Naive thymus-derived CD8-positive, alpha-beta T cell (primary cell): ENCODE results near the gene MRPS6. TPM values are rescaled to one million over a fixed set of nuclear protein-coding genes. Genes with fewer than 3 reads are reported as not detected.

Experiments used
- ATAC-seq, 2 donors: fragments of 150-1000 bp; cut with Tn5 transposase in 1 of 2; sonication (Bioruptor Pico), chemical (Tn5 transposase) in 1 of 2; 1 replicate in 1 of 2; 2 replicates in 1 of 2; pipeline ENCODE4 v1.10.0; 2021; ENCODE audit warnings: mild to moderate bottlenecking in 2 of 2, moderate library complexity in 2 of 2
- POLR2A ChIA-PET: fragments of 350-600 bp; sonication (Branson Sonifier 250); formaldehyde crosslinking; loops from one replicate; lab custom pipeline; 2021; ENCODE audit warnings: antibody characterized with exemption; lab: Charles Lee
- DNase-seq, 10 donors: peaks; one replicate each; pipeline versions ENCODE4 v3.0.0 to v3.0.0-alpha.2; 2020 to 2022
- H3K27ac Mint-ChIP-seq, 10 donors: one replicate each; pipeline ENCODE4 v1.8.0; 2020 to 2022; ENCODE audit warnings: mild to moderate bottlenecking in 10 of 10, mixed read lengths in 10 of 10, moderate library complexity in 4 of 10, inconsistent platforms in 1 of 10
- H3K27me3 Mint-ChIP-seq, 5 donors: one replicate each; pipeline ENCODE4 v1.8.0; 2021 to 2022; ENCODE audit warnings: mixed read lengths in 5 of 5
- H3K36me3 Mint-ChIP-seq, 3 donors: one replicate each; pipeline ENCODE4 v1.8.0; 2020 to 2022; ENCODE audit warnings: mixed read lengths in 3 of 3, mild to moderate bottlenecking in 2 of 3, inconsistent platforms in 1 of 3
- H3K4me1 Mint-ChIP-seq, 4 donors: one replicate each; pipeline ENCODE4 v1.8.0; 2021 to 2022; ENCODE audit warnings: mixed read lengths in 4 of 4
- H3K4me3 Mint-ChIP-seq, 10 donors: one replicate each; pipeline ENCODE4 v1.8.0; 2020 to 2022; ENCODE audit warnings: mild to moderate bottlenecking in 10 of 10, mixed read lengths in 10 of 10, moderate library complexity in 6 of 10, inconsistent platforms in 1 of 10
- H3K9me3 Mint-ChIP-seq, 9 donors: one replicate each; pipeline ENCODE4 v1.8.0; 2020 to 2022; ENCODE audit warnings: mixed read lengths in 9 of 9, mild to moderate bottlenecking in 3 of 9, inconsistent platforms in 1 of 9, moderate library complexity in 1 of 9
- polyA plus RNA-seq, 3 donors: library from polyadenylated mRNA; unstranded; fragments of 300-500 nt; fragmentation: Illumina TruSeq; gene quantifications; one replicate each; pipeline ENCODE4 v1.2.3, GENCODE V29; 2021
- total RNA-seq, 8 experiments: library from RNA in 2 of 8; stranded (reverse) in 2 of 8; gene quantifications; one replicate each; pipeline ENCODE4 v1.2.3 and lab custom pipeline; 2021 to 2026

Gene MRPS6
- total and polyA plus RNA-seq, 5 experiments from 2014 or later: 107 to 193 (median 170) TPM

DNA sequence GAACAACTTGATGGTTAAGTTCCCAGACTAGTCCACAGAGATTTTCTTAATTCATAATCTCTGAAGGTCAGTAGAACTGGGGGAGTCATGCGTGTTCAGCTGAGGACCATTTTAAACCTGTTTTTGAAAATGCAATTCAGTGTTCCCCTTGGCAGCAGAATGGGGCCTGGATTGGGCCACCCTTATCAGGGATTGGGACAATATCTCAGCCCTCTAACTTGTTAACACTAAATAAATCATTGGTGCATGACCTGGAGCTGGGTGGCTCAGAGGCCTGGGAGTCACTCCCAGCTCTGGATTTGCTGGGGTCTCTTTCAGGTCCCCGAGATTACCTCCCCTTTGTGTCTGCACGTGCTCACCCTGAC is 55.3 kb downstream of the MRPS6 start:
- Mint-ChIP-seq H3K27ac (peak overlapping the region; percentile 75 to 95 (median 88)), H3K27me3 (no peaks in the 10 kb centered on the region), H3K9me3 (no peaks in the 10 kb centered on the region), H3K4me3 (peak overlapping the region in 8 of 10 donors; percentile 62 to 82 (median 74)), H3K4me1 (peaks cover 72 to 95% (median 92%) of the 10 kb centered on the region in 4 donors), H3K36me3 (peaks cover 2 to 48% (median 3%) of the 10 kb centered on the region in 3 donors)
- POLR2A ChIA-PET: interaction anchor here (0.6 to 1.9 kb wide), 9 partner anchors 29 to 219 kb away, joined by 3 to 11 read pairs (median 3); partner anchors contain the start of genes MRPS6 and SLC5A3
- DNase-seq: no peak
- ATAC-seq: no peak

DNA sequence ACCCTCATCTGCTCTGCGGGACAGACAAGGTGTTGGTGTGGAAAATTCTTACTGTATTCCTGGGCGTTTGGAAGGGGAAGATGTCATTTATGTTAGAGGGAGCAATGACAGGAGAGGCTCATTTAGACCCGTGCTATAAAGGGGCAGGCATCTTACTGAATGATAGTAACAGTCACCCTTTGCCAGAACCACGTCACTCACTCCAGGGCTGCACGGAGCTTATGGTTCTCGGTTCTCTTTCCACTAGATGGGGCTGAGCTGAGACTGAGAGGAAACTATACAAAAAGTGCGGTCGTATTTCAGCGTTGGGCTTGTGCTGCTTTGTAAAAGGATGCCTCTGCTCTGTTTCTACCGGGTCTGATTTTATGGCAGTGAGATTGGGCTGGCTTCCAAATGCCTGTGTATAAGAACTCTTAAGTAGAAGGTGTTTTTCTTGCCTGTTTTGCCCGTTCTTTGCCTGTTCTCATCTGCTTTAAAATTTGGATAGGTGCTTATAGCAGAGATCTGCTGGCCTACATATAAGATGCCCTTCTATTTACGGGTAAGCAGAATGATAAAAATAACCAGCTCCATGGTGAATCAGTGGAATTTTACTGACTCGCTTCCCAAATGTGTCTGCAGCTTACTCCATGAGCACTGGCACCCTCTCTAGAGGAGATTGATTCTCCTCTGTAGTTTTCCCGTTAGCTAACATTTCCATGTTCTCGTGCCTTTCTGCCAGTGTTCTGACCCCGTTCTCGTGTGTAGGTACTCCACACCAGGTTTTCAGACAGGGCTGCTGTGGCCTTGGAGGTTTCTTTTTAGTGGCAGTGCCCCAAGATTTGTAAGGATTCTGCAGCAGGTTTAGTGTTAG is 55.9 kb downstream of the MRPS6 start:
- DNase-seq: peak; percentile 30 to 85 (median 69)
- Mint-ChIP-seq H3K4me1 (peaks cover 69 to 93% (median 92%) of the 10 kb centered on the region in 4 donors), H3K27ac (peak overlapping the region; percentile 75 to 95 (median 88)), H3K36me3 (peaks cover 5 to 50% (median 5%) of the 10 kb centered on the region in 3 donors), H3K27me3 (no peaks in the 10 kb centered on the region), H3K4me3 (peak overlapping the region; percentile 62 to 82 (median 70)), H3K9me3 (no peaks in the 10 kb centered on the region)
- peak; percentile 89 to 91 for ATAC-seq
- POLR2A ChIA-PET: interaction anchor here (0.6 to 1.9 kb wide), 10 partner anchors 30 to 219 kb away, joined by 3 to 11 read pairs (median 3); partner anchors contain the start of genes MRPS6 and SLC5A3

DNA sequence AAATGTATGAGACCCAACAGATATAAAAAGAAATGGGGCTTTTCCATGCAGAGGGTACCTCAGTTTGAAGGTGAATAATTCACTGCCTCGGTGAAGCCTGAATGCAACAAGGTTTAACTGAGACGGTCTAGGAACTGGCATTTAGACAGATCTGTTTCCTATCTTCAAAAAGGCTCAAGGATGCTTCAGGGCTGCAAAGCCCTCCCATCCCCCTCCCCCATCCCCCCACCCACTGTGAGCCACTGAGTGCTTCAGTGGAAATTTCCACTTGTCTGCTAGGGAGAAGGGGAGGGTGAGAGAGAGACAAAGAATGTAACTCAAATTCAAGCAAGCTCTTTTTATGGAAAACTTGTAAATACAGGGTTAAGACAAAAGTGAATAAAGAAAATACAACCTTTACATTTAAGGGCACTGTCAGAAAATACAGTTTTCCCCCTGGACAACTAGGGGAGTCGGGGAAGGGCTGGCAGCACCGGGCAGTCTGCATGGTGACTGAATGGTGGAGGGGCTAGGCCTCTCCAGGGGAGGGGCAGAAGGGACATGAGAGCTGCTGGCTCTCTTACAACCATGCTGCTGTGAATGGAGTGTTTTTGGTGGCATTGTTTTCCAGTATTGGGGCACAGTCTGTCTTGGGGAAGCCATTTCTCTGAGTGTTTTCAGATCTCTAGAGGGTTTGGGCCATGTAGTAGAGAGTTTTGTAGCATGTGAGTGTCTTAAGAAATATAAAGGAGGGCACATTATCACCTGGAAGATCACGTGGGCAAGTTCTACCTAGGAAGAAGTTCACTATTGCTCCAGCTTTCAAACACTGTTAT is 56.7 kb downstream of the MRPS6 start:
- ATAC-seq (no peak), DNase-seq (no peak)
- H3K27ac Mint-ChIP-seq: peak overlapping the region; percentile 75 to 95 (median 88)
- H3K36me3 Mint-ChIP-seq: peaks cover 5 to 52% (median 12%) of the 10 kb centered on the region in 3 donors
- POLR2A ChIA-PET: interaction anchor here (0.5 to 1.9 kb wide), 6 partner anchors 56 to 206 kb away, joined by 3 to 10 read pairs (median 5); partner anchors contain the start of genes MRPS6 and SLC5A3
- H3K9me3 Mint-ChIP-seq: peaks cover 0 to 3% (median 0%) of the 10 kb centered on the region in 9 donors
- H3K4me1 Mint-ChIP-seq: peaks cover 66 to 94% (median 92%) of the 10 kb centered on the region in 4 donors
- peak overlapping the region; percentile 62 to 82 (median 70) for H3K4me3 Mint-ChIP-seq
- no peaks in the 10 kb centered on the region for H3K27me3 Mint-ChIP-seq

DNA sequence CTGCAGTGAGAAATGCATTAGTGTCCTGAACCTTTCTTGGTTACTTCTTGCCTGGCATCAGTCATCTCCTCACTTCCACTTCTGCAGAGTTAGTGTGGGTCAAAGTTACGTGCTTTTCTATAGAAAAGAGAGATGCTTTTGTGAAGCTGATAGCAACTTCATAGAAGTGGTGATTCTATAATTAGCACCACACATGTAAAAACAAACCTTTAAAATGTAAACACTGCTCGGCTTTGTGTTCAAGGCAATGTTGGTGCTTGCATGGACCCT is 57.3 kb downstream of the MRPS6 start:
- DNase-seq: no peak
- POLR2A ChIA-PET: interaction anchor here (0.5 to 0.9 kb wide), 2 partner anchors 183 to 185 kb away, joined by 4 to 6 read pairs; no protein-coding TSS in a partner anchor
- Mint-ChIP-seq H3K27me3 (no peaks in the 10 kb centered on the region), H3K36me3 (peaks cover 5 to 50% (median 17%) of the 10 kb centered on the region in 3 donors), H3K4me1 (peaks cover 64 to 91% (median 87%) of the 10 kb centered on the region in 4 donors), H3K9me3 (peaks cover 0 to 3% (median 0%) of the 10 kb centered on the region in 9 donors), H3K27ac (peak overlapping the region; percentile 68 to 95 (median 86)), H3K4me3 (peak overlapping the region in 9 of 10 donors; percentile 53 to 82 (median 68))
- ATAC-seq: no peak

DNA sequence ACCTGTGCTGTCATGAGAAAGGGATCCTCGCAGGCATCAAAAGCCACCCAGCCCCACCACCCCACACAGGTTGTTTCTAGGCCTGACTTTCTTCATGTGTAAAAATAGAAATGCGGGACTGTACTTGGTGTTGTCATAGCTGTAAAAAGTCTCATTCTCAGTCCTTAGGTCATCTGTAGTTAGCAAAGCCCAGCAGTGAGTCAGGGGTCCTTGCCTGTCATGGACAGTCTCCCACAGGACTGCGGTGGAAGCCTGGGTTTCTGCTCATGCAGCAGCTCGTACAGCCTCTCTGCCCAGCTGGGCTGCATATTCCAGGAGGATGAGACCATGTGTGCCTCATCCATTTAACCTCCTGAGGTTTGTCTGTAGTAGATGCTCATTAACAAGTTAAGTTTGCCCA is 58.2 kb downstream of the MRPS6 start:
- ATAC-seq: no peak
- peak overlapping the region in 9 of 10 donors; percentile 58 to 91 (median 85) for H3K27ac Mint-ChIP-seq
- peak overlapping the region in 9 of 10 donors; percentile 28 to 82 (median 60) for H3K4me3 Mint-ChIP-seq
- POLR2A ChIA-PET: no interaction called here
- H3K36me3 Mint-ChIP-seq: peaks cover 5 to 48% (median 23%) of the 10 kb centered on the region in 3 donors
- H3K4me1 Mint-ChIP-seq: peaks cover 57 to 84% (median 80%) of the 10 kb centered on the region in 4 donors
- H3K27me3 Mint-ChIP-seq: no peaks in the 10 kb centered on the region
- DNase-seq: no peak
- H3K9me3 Mint-ChIP-seq: peaks cover 0 to 3% (median 0%) of the 10 kb centered on the region in 9 donors

DNA sequence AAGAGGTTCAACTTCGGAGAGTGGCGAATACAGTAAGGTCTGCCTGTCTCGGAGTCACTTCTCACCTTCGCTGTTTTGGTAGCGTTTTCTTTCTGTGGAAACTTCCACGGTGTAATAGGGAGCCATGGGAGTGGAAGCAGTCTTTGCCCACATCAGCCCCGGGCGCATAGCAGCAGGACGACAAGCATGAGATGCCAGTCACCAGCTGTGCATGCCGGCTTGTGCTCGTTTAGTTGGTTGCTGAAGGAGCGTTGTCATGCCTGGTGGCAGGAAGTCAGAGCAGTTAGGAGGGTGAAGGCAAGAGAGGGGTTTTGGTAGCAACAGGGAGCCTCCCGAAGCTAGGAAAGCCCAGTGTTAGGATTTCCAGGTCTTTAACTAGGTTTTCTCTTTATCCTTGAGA is 58.8 kb downstream of the MRPS6 start:
- H3K9me3 Mint-ChIP-seq: peaks cover 0 to 4% (median 0%) of the 10 kb centered on the region in 9 donors
- no peaks in the 10 kb centered on the region for H3K27me3 Mint-ChIP-seq
- ATAC-seq (no peak), DNase-seq (peak in 1 of 10 donors; percentile 29)
- peak overlapping the region in 9 of 10 donors; percentile 36 to 82 (median 66) for H3K4me3 Mint-ChIP-seq
- H3K4me1 Mint-ChIP-seq: peaks cover 57 to 84% (median 82%) of the 10 kb centered on the region in 4 donors
- H3K27ac Mint-ChIP-seq: peak overlapping the region; percentile 57 to 91 (median 77)
- POLR2A ChIA-PET: interaction anchor here (1.5 kb wide), 1 partner anchor 184 kb away, joined by 6 read pairs; no protein-coding TSS in a partner anchor
- peaks cover 10 to 50% (median 27%) of the 10 kb centered on the region in 3 donors for H3K36me3 Mint-ChIP-seq

DNA sequence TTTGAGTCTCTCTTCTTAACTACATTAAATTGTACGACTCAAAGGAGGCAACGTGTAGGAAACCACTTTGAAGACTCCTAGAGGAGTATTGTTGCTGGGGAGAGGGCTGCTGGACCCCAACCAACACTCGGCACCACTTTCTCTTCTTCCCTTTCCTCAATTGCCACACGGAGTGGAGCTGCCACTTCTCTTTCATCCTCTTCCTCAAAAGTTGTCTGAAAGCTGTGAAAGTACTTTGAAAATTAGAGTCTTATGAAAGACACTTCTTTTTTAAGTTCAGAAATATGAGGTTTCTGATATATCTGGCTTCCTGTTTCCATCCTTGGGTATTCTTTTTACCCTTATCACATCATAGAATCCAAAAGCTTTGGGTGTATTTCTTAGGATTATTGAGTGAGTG is 59.5 kb downstream of the MRPS6 start:
- Mint-ChIP-seq H3K27me3 (no peaks in the 10 kb centered on the region), H3K4me3 (peak overlapping the region; percentile 10 to 82 (median 55)), H3K27ac (peak overlapping the region; percentile 38 to 89 (median 73)), H3K36me3 (peaks cover 14 to 47% (median 32%) of the 10 kb centered on the region in 3 donors), H3K9me3 (peaks cover 0 to 7% (median under 1%) of the 10 kb centered on the region in 9 donors), H3K4me1 (peaks cover 54 to 77% (median 76%) of the 10 kb centered on the region in 4 donors)
- no peak for ATAC-seq
- no peak for DNase-seq
- POLR2A ChIA-PET: interaction anchor here (1.5 kb wide), 1 partner anchor 185 kb away, joined by 6 read pairs; no protein-coding TSS in a partner anchor

DNA sequence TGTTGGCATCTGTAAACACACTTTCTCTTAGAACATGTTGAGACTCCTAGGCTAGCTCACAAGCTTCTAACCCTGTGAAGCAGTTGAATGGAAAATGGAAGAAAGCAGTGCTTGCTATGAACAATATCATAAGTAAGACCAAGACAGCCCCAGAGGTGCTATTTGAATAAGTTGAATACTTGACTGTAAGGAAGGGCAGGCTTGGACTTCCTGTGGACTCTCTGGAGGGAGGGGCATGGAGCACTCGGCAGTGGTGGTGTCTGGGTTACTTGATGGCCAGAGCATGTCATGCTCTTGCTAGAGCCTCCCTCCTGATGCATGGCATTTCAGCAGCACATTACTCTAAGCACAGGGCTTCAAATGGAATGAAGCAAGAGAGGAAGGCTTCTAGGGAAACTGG is 60.0 kb downstream of the MRPS6 start:
- Mint-ChIP-seq H3K4me1 (peaks cover 50 to 77% (median 72%) of the 10 kb centered on the region in 4 donors), H3K4me3 (peak overlapping the region in 7 of 10 donors; percentile 10 to 82 (median 66)), H3K36me3 (peaks cover 14 to 48% (median 37%) of the 10 kb centered on the region in 3 donors), H3K27ac (peak overlapping the region in 7 of 10 donors; percentile 41 to 82 (median 71)), H3K27me3 (no peaks in the 10 kb centered on the region), H3K9me3 (peaks cover 0 to 10% (median 3%) of the 10 kb centered on the region in 9 donors)
- DNase-seq: no peak
- ATAC-seq: no peak
- POLR2A ChIA-PET: interaction anchor here (1.5 kb wide), 1 partner anchor 185 kb away, joined by 6 read pairs; no protein-coding TSS in a partner anchor

DNA sequence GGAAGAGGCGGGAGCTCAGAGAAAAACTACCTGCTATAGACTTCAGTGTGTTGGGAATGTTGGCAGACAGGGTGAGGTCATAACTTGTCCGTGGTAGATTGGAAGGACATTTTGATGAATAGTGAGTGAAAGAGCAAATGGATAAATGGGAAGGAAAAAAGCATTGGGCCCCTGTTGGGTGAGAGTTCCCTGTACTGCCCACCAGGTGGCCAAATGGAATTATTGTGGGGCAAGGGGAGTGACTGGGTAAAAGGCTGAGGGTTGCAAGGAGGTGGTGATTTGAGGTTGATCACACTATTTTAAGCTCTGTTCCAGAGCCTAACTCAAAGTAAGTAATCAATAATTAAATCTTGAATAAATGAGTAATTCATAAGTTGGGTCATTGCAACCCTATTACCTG is 60.4 kb downstream of the MRPS6 start:
- H3K4me1 Mint-ChIP-seq: peaks cover 47 to 74% (median 68%) of the 10 kb centered on the region in 4 donors
- DNase-seq (no peak), ATAC-seq (no peak)
- peak overlapping the region in 4 of 10 donors; percentile 57 to 84 (median 78) for H3K27ac Mint-ChIP-seq
- H3K27me3 Mint-ChIP-seq: no peaks in the 10 kb centered on the region
- POLR2A ChIA-PET: no interaction called here
- peaks cover 14 to 48% (median 37%) of the 10 kb centered on the region in 3 donors for H3K36me3 Mint-ChIP-seq
- peak overlapping the region in 3 of 10 donors; percentile 20 to 68 (median 40) for H3K4me3 Mint-ChIP-seq
- H3K9me3 Mint-ChIP-seq: peaks cover 0 to 10% (median 3%) of the 10 kb centered on the region in 9 donors

DNA sequence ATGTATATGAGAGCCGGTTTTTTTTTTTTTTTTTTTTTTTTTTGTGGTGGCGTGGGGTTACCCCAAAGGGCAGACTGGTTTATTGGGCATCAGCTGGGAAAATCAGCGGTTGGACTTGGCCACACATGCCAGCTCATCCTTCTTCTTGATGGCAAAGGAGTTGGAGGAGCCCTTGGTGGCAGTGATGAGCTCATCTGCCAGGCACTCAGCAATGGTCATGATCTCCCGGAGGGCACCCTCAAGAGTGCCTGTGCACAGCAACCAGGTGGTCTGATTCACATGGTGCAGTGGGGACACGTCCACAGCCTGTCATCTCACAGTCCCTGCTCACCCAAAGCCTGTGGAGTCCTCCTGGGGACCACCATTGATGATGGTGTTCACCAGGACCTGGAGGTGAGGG is 62.0 kb downstream of the MRPS6 start:
- H3K27ac Mint-ChIP-seq: peak overlapping the region in 2 of 10 donors; percentile 24 to 29

DNA sequence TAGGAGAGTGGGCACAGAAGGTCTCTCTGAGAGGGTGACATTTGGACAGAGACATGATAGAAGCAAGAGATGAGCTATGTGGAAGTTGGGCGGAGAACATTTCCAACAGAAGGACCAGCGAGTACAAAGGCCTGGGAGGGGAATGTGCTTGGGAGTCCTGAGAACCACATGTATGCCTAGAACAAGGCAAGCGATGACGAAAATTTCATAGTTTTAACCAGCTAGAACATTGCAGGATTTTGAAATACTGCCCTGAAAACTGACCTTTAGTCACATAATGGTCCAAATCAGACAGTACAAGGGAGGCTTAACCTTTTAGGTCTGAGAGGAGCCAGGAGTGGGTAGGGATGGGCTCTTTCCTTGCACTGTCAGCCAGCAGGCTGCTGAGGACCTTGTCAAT is 68.0 kb downstream of the MRPS6 start:
- ATAC-seq (no peak), DNase-seq (no peak)
- H3K36me3 Mint-ChIP-seq: peaks cover 20 to 76% (median 60%) of the 10 kb centered on the region in 3 donors
- H3K4me1 Mint-ChIP-seq: peaks cover 22 to 40% (median 33%) of the 10 kb centered on the region in 4 donors
- H3K4me3 Mint-ChIP-seq: no peak overlapping the region
- H3K9me3 Mint-ChIP-seq: peaks cover 0 to 10% (median 3%) of the 10 kb centered on the region in 9 donors
- H3K27me3 Mint-ChIP-seq: no peaks in the 10 kb centered on the region
- POLR2A ChIA-PET: no interaction called here
- H3K27ac Mint-ChIP-seq: peak overlapping the region in 3 of 10 donors; percentile 19 to 61 (median 43)

More for the DNA sequence above, 62.0 kb downstream of the MRPS6 start:
- peaks cover 14 to 56% (median 42%) of the 10 kb centered on the region in 3 donors for H3K36me3 Mint-ChIP-seq
- DNase-seq: no peak
- ATAC-seq: no peak
- peaks cover 0 to 10% (median 3%) of the 10 kb centered on the region in 9 donors for H3K9me3 Mint-ChIP-seq
- POLR2A ChIA-PET: no interaction called here
- no peak overlapping the region for H3K4me3 Mint-ChIP-seq
- H3K4me1 Mint-ChIP-seq: peaks cover 41 to 65% (median 59%) of the 10 kb centered on the region in 4 donors
- no peaks in the 10 kb centered on the region for H3K27me3 Mint-ChIP-seq
